Measurements from ENCODE around the gene MRC2. TPM values are rescaled to one million over a fixed set of nuclear protein-coding genes. Genes with fewer than 3 reads are reported as not detected.

MRC2 gene
- polyA plus RNA-seq, 3 donors = 0.04 TPM; not detected in 2

- Mint-ChIP-seq H3K4me3 (no peak overlapping the region), H3K4me1 (no peaks in the 10 kb centered on the region), H3K36me3 (no peaks in the 10 kb centered on the region), H3K9me3 (peaks cover 0 to 5% (median 0%) of the 10 kb centered on the region in 7 donors), H3K27me3 (ENCODE audit: low read depth in 3 of 3) (peaks cover 6 to 14% (median 11%) of the 10 kb centered on the region in 3 donors), H3K27ac (no peak overlapping the region)
- TF ChIP-seq CTCF (IDR thresholded peaks at IDR 0.05) = no peak
- 100% methylated on average over 1 of the region's 5 CpGs for WGBS (ENCODE audit: insufficient coverage)
- no peaks in the 10 kb centered on the region for H3K36me3 ChIP-seq (replicated peaks in 1 of 2; ENCODE audit: control insufficient read depth in 1 of 2, insufficient read depth in 2 of 2, low read length in 2 of 2)
- no peak overlapping the region for H3K4me2 ChIP-seq (replicated peaks; ENCODE audit: extremely low read depth, low read length, poor library complexity, severe bottlenecking)
- H3K9ac ChIP-seq (ENCODE audit: insufficient read depth, low read length, poor library complexity, severe bottlenecking) = no peak overlapping the region
- no peak overlapping the region for H3K4me3 ChIP-seq (replicated peaks in 1 of 3; ENCODE audit: low read depth in 2 of 3, low read length in 3 of 3)
- H3K27ac ChIP-seq (ENCODE audit: low read depth in 1 of 2, low read length in 2 of 2) = no peak overlapping the region
- H2AFZ ChIP-seq (ENCODE audit: insufficient read depth, low read depth, low read length, poor library complexity, severe bottlenecking) = no peak overlapping the region
- H3K79me2 ChIP-seq (ENCODE audit: insufficient read depth, low read length) = no peaks in the 10 kb centered on the region
- H3K4me1 ChIP-seq (ENCODE audit: control insufficient read depth in 1 of 2, insufficient read depth in 2 of 2, low read length in 2 of 2) = no peaks in the 10 kb centered on the region
- no peak for DNase-seq
- H3K27me3 ChIP-seq (ENCODE audit: control insufficient read depth in 2 of 2, insufficient read depth in 2 of 2, low read length in 2 of 2) = peaks cover 0 to 2% of the 10 kb centered on the region in 2 donors
- H3K9me3 ChIP-seq (replicated peaks in 1 of 2; ENCODE audit: control insufficient read depth in 1 of 2, insufficient read depth in 1 of 2, low read length in 2 of 2) = peaks cover 0 to 4% of the 10 kb centered on the region in 2 donors
- intact Hi-C loops (cut with micrococcal nuclease) = no loop called here
- H4K20me1 ChIP-seq (ENCODE audit: insufficient read depth, low read length) = no peaks in the 10 kb centered on the region
Measured at GRCh38 chr17:62732125-62732524, 104.7 kb downstream of the MRC2 start.

GRCh38 chr17:62735044-62735651 is 107.7 kb downstream of the MRC2 start:
- no peak for TF ChIP-seq CTCF (IDR thresholded peaks at IDR 0.05)
- H3K4me1 ChIP-seq (ENCODE audit: control insufficient read depth in 1 of 2, insufficient read depth in 2 of 2, low read length in 2 of 2) = no peaks in the 10 kb centered on the region
- Mint-ChIP-seq H3K4me3 (no peak overlapping the region), H3K27me3 (ENCODE audit: low read depth in 3 of 3) (peaks cover 0 to 3% (median 3%) of the 10 kb centered on the region in 3 donors), H3K36me3 (no peaks in the 10 kb centered on the region), H3K4me1 (no peaks in the 10 kb centered on the region), H3K9me3 (no peaks in the 10 kb centered on the region), H3K27ac (no peak overlapping the region)
- no peak overlapping the region for H2AFZ ChIP-seq (ENCODE audit: insufficient read depth, low read depth, low read length, poor library complexity, severe bottlenecking)
- no peak overlapping the region for H3K27ac ChIP-seq (ENCODE audit: low read depth in 1 of 2, low read length in 2 of 2)
- no peaks in the 10 kb centered on the region for H3K79me2 ChIP-seq (ENCODE audit: insufficient read depth, low read length)
- no peaks in the 10 kb centered on the region for H3K9me3 ChIP-seq (replicated peaks in 1 of 2; ENCODE audit: control insufficient read depth in 1 of 2, insufficient read depth in 1 of 2, low read length in 2 of 2)
- no peak overlapping the region for H3K4me3 ChIP-seq (replicated peaks in 1 of 3; ENCODE audit: low read depth in 2 of 3, low read length in 3 of 3)
- no peaks in the 10 kb centered on the region for H4K20me1 ChIP-seq (ENCODE audit: insufficient read depth, low read length)
- H3K4me2 ChIP-seq (replicated peaks; ENCODE audit: extremely low read depth, low read length, poor library complexity, severe bottlenecking) = no peak overlapping the region
- intact Hi-C loops (cut with micrococcal nuclease) = no loop called here
- H3K36me3 ChIP-seq (replicated peaks in 1 of 2; ENCODE audit: control insufficient read depth in 1 of 2, insufficient read depth in 2 of 2, low read length in 2 of 2) = no peaks in the 10 kb centered on the region
- 100% methylated on average over 6 of the region's 7 CpGs for WGBS (ENCODE audit: insufficient coverage)
- H3K27me3 ChIP-seq (ENCODE audit: control insufficient read depth in 2 of 2, insufficient read depth in 2 of 2, low read length in 2 of 2) = no peaks in the 10 kb centered on the region
- H3K9ac ChIP-seq (ENCODE audit: insufficient read depth, low read length, poor library complexity, severe bottlenecking) = no peak overlapping the region
- DNase-seq = no peak
